HCT116 (cell line): ENCODE data around the gene FXYD1. TPM values are rescaled to one million over a fixed set of nuclear protein-coding genes. Genes with fewer than 3 reads are reported as not detected.

Source experiments
- ATAC-seq: fragments of 200-7000 bp; cut with Tn5 transposase; 2 replicates; pipeline ENCODE4 v1.9.1; 2020; ENCODE audit warnings: mild to moderate bottlenecking, moderate library complexity
- BruUV-seq: library from RNA; stranded (reverse); fragments of 400-500 nt; replicated peaks from 2 replicates; lab custom pipeline; 2021; lab: Mats Ljungman, UMichigan
- CTCF ChIA-PET: fragments of 300-600 bp; sonication (Branson Sonifier 250); formaldehyde crosslinking; loops from one replicate; lab custom pipeline; 2021; ENCODE audit warnings: antibody characterized with exemption; lab: Charles Lee
- POLR2A ChIA-PET: fragments of 300-600, 350-600 bp; sonication (Branson Sonifier 250); formaldehyde crosslinking; loops from one replicate; lab custom pipeline; 2021; ENCODE audit warnings: antibody characterized with exemption; lab: Charles Lee
- RAD21 ChIA-PET, 2 experiments: fragments of 300-600 bp; sonication (Branson Sonifier 250); formaldehyde crosslinking; loops; one replicate each; lab custom pipeline; 2023; ENCODE audit warnings: low total read pairs in 2 of 2; ENCODE audit not compliant: uncharacterized antibody in 2 of 2, unreplicated experiment in 2 of 2, low non-redundant PET in 1 of 2; lab: Charles Lee
- DNase-seq: peaks from one replicate; pipeline ENCODE4 v3.0.0-alpha.2; 2010; ENCODE audit warnings: low read depth, low spot score
- H2AFZ ChIP-seq: fragments of 200-600 bp; shearing (Covaris generic), sonication (generic); 2 replicates; pipeline ENCODE4 v1.6.1; 2017; ENCODE audit warnings: low read depth, mixed run types, mixed read lengths, antibody characterized with exemption, low read length; ENCODE audit not compliant: poor library complexity, severe bottlenecking
- H3K27ac ChIP-seq: 2 replicates; pipeline ENCODE4 v1.5.1; 2012; ENCODE audit warnings: low read depth, low read length
- H3K27me3 ChIP-seq: fragments of 200-600 bp; sonication (generic); 2 replicates; pipeline ENCODE4 v1.6.1; 2016; ENCODE audit warnings: mixed run types, low read length, mixed read lengths; ENCODE audit not compliant: insufficient read depth
- H3K36me3 ChIP-seq, 2 experiments: fragments of 200-500 bp in 1 of 2; fragments of 200-600 bp in 1 of 2; sonication (Bioruptor generic) in 1 of 2; sonication (generic) in 1 of 2; 2 replicates each; pipeline versions ENCODE4 v1.5.1 to v1.6.1; 2014 to 2016; ENCODE audit warnings: low read length in 2 of 2, inconsistent platforms in 1 of 2, mixed read lengths in 1 of 2, mixed run types in 1 of 2; ENCODE audit not compliant: insufficient read depth in 2 of 2, control insufficient read depth in 1 of 2
- H3K4me1 ChIP-seq, 2 experiments: fragments of 200-600 bp in 1 of 2; sonication (generic) in 1 of 2; 2 replicates each; pipeline versions ENCODE4 v1.5.1 to v1.6.1; 2012 to 2017; ENCODE audit warnings: low read length in 2 of 2, inconsistent platforms in 1 of 2, mild to moderate bottlenecking in 1 of 2, mixed read lengths in 1 of 2, mixed run types in 1 of 2, moderate library complexity in 1 of 2; ENCODE audit not compliant: insufficient read depth in 2 of 2, control insufficient read depth in 1 of 2
- H3K4me2 ChIP-seq: fragments of 200-600 bp; sonication (generic); 2 replicates; pipeline ENCODE4 v1.6.1; 2017; ENCODE audit warnings: mixed run types, low read length, mixed read lengths
- H3K4me3 ChIP-seq, 2 experiments: fragments of 200-600 bp in 1 of 2; sonication (generic) in 1 of 2; replicated peaks in 1 of 2; 2 replicates each; pipeline ENCODE4 v1.5.1; 2011 to 2016; ENCODE audit warnings: low read length in 2 of 2, control low read depth in 1 of 2, low read depth in 1 of 2, mild to moderate bottlenecking in 1 of 2, mixed read lengths in 1 of 2, mixed run types in 1 of 2
- H3K79me2 ChIP-seq: fragments of 200-600 bp; sonication (generic); 2 replicates; pipeline ENCODE4 v1.6.1; 2017; ENCODE audit warnings: mild to moderate bottlenecking, mixed run types, low read length, moderate library complexity, mixed read lengths; ENCODE audit not compliant: insufficient read depth
- H3K9ac ChIP-seq: fragments of 200-600 bp; sonication (generic); 2 replicates; pipeline ENCODE4 v1.6.1; 2016; ENCODE audit warnings: low read length, mixed read lengths
- H3K9me2 ChIP-seq: fragments of 200-600 bp; sonication (generic), shearing (Covaris generic); 2 replicates; pipeline ENCODE4 v1.6.1; 2017; ENCODE audit warnings: mixed run types, mild to moderate bottlenecking, moderate library complexity; ENCODE audit not compliant: insufficient read depth
- H3K9me3 ChIP-seq, 2 experiments: fragments of 200-500 bp in 1 of 2; fragments of 200-600 bp in 1 of 2; sonication (Bioruptor generic) in 1 of 2; sonication (generic) in 1 of 2; 2 replicates each; pipeline ENCODE4 v1.6.1; 2014 to 2017; ENCODE audit warnings: low read length in 2 of 2, mixed read lengths in 2 of 2, inconsistent platforms in 1 of 2, low read depth in 1 of 2, mild to moderate bottlenecking in 1 of 2, mixed run types in 1 of 2, moderate library complexity in 1 of 2; ENCODE audit not compliant: control insufficient read depth in 1 of 2, insufficient read depth in 1 of 2
- H4K20me1 ChIP-seq: fragments of 200-600 bp; sonication (generic), shearing (Covaris generic); 2 replicates; pipeline ENCODE4 v1.6.1; 2017; ENCODE audit warnings: mixed run types, mild to moderate bottlenecking, moderate library complexity; ENCODE audit not compliant: insufficient read depth
- CBX3 ChIP-seq: IDR thresholded peaks from 2 replicates; pipeline ENCODE4 v1.6.1; 2012; ENCODE audit warnings: low read depth
- EZH2phosphoT487 ChIP-seq: fragments of 200-600 bp; IDR thresholded peaks from 2 replicates; pipeline ENCODE4 v1.6.1; 2018; ENCODE audit warnings: antibody characterized with exemption, borderline replicate concordance
- FOSL1 ChIP-seq: IDR thresholded peaks from 2 replicates; pipeline ENCODE4 v1.6.1; 2012; ENCODE audit warnings: low read depth
- JUND ChIP-seq: IDR thresholded peaks from 2 replicates; pipeline ENCODE4 v1.6.1; 2012
- RAD21 ChIP-seq: IDR thresholded peaks from 2 replicates; pipeline ENCODE4 v1.6.1; 2012; ENCODE audit warnings: low read depth, mild to moderate bottlenecking
- SIN3A ChIP-seq: IDR thresholded peaks from 2 replicates; pipeline ENCODE4 v1.6.1; 2012; ENCODE audit warnings: low read depth
- SRF ChIP-seq: IDR thresholded peaks from 2 replicates; pipeline ENCODE4 v1.6.1; 2012; ENCODE audit warnings: low read depth
- TCF7L2 ChIP-seq: IDR thresholded peaks from 2 replicates; pipeline ENCODE4 v1.7.0; 2011; ENCODE audit warnings: borderline replicate concordance, inconsistent platforms; ENCODE audit not compliant: insufficient read depth, insufficient read length; ENCODE audit errors: extremely low read depth
- YY1 ChIP-seq: IDR thresholded peaks from 2 replicates; pipeline ENCODE4 v1.6.1; 2011; ENCODE audit warnings: low read length, low read depth, moderate library complexity, mild to moderate bottlenecking; ENCODE audit not compliant: insufficient replicate concordance; ENCODE audit errors: extremely low read depth
- ZFX ChIP-seq: fragments of 450-650 bp; IDR thresholded peaks from 2 replicates; pipeline ENCODE4 v1.6.1; 2017
- intact Hi-C: fragments of 100-400 bp; cut with micrococcal nuclease; formaldehyde crosslinking; loops from 2 replicates; pipeline ENCODE4 v1.10.0; 2022
- total RNA-seq: library from RNA; stranded (reverse); gene quantifications from one replicate; pipeline ENCODE4 v1.2.1, GENCODE V29; 2021; ENCODE audit not compliant: unreplicated experiment
- TF ChIP-seq, protein P1 (sequence below): IDR thresholded peaks from 2 replicates; pipeline ENCODE4 v1.6.1; 2012; ENCODE audit warnings: low read depth
- TF ChIP-seq, protein P2 (sequence below): IDR thresholded peaks from 2 replicates; pipeline ENCODE4 v1.6.1; 2012
- TF ChIP-seq, protein P3 (sequence below), 3 experiments: fragments of 200-600 bp in 1 of 3; sonication (generic) in 1 of 3; IDR thresholded peaks in 2 of 3; conservative IDR thresholded peaks in 1 of 3; 2 replicates each; pipeline ENCODE4 v1.5.1; 2012 to 2017; ENCODE audit warnings: low read depth in 2 of 3, low read length in 2 of 3, antibody characterized with exemption in 1 of 3, borderline replicate concordance in 1 of 3, control low read depth in 1 of 3, mild to moderate bottlenecking in 1 of 3, mixed read lengths in 1 of 3, mixed run types in 1 of 3, moderate library complexity in 1 of 3; ENCODE audit not compliant: insufficient read depth in 1 of 3
- TF ChIP-seq, protein P4 (sequence below): IDR thresholded peaks from 2 replicates; pipeline ENCODE4 v1.6.1; 2012

FXYD1 gene
- total RNA-seq, 1 experiment from 2014 or later, result 7.8 TPM

DNA sequence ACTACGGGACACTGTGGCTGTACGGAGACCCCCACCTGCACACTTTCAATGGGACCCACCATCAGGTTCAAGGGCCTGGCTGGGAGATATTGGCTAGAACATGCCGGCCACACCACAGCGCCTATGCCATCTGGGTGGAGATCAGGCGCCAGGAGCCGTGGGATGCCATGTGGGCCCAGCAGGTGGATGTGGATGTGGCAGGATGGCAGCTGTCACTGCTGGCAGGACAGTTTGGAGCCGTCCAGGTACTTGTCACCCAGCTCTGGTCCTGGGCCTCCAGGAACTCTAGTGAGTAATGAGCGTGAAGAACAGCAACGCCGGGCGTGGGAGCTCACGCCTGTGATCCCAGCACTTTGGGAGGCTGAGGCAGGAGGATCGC lies 38.7 kb upstream of the FXYD1 start:
- no peak overlapping the region for H2AFZ ChIP-seq
- no peaks in the 10 kb centered on the region for H3K79me2 ChIP-seq
- BruUV-seq, result no TSS peak
- POLR2A ChIA-PET, result no interaction called here
- H3K9me2 ChIP-seq, result no peaks in the 10 kb centered on the region
- no peaks in the 10 kb centered on the region for H3K9me3 ChIP-seq
- H3K36me3 ChIP-seq, result no peaks in the 10 kb centered on the region
- CTCF ChIA-PET, result interaction anchor here (1.5 kb wide), 1 partner anchor 41 kb away, joined by 3 read pairs; no protein-coding TSS in a partner anchor
- intact Hi-C loops, result no loop called here
- H3K4me1 ChIP-seq, result no peaks in the 10 kb centered on the region
- H3K27ac ChIP-seq, result no peak overlapping the region
- H4K20me1 ChIP-seq, result no peaks in the 10 kb centered on the region
- no peak overlapping the region for H3K4me3 ChIP-seq
- no peaks in the 10 kb centered on the region for H3K27me3 ChIP-seq
- no peak for DNase-seq
- TF ChIP-seq JUND, result no peak
- no peak for TF ChIP-seq RAD21
- TF ChIP-seq FOSL1, result no peak
- no peak for TF ChIP-seq CBX3
- TF ChIP-seq, protein P1, sequence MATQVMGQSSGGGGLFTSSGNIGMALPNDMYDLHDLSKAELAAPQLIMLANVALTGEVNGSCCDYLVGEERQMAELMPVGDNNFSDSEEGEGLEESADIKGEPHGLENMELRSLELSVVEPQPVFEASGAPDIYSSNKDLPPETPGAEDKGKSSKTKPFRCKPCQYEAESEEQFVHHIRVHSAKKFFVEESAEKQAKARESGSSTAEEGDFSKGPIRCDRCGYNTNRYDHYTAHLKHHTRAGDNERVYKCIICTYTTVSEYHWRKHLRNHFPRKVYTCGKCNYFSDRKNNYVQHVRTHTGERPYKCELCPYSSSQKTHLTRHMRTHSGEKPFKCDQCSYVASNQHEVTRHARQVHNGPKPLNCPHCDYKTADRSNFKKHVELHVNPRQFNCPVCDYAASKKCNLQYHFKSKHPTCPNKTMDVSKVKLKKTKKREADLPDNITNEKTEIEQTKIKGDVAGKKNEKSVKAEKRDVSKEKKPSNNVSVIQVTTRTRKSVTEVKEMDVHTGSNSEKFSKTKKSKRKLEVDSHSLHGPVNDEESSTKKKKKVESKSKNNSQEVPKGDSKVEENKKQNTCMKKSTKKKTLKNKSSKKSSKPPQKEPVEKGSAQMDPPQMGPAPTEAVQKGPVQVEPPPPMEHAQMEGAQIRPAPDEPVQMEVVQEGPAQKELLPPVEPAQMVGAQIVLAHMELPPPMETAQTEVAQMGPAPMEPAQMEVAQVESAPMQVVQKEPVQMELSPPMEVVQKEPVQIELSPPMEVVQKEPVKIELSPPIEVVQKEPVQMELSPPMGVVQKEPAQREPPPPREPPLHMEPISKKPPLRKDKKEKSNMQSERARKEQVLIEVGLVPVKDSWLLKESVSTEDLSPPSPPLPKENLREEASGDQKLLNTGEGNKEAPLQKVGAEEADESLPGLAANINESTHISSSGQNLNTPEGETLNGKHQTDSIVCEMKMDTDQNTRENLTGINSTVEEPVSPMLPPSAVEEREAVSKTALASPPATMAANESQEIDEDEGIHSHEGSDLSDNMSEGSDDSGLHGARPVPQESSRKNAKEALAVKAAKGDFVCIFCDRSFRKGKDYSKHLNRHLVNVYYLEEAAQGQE, result no peak
- TF ChIP-seq, protein P2, sequence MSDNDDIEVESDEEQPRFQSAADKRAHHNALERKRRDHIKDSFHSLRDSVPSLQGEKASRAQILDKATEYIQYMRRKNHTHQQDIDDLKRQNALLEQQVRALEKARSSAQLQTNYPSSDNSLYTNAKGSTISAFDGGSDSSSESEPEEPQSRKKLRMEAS, result no peak
- TF ChIP-seq YY1, result no peak
- TF ChIP-seq, protein P3, sequence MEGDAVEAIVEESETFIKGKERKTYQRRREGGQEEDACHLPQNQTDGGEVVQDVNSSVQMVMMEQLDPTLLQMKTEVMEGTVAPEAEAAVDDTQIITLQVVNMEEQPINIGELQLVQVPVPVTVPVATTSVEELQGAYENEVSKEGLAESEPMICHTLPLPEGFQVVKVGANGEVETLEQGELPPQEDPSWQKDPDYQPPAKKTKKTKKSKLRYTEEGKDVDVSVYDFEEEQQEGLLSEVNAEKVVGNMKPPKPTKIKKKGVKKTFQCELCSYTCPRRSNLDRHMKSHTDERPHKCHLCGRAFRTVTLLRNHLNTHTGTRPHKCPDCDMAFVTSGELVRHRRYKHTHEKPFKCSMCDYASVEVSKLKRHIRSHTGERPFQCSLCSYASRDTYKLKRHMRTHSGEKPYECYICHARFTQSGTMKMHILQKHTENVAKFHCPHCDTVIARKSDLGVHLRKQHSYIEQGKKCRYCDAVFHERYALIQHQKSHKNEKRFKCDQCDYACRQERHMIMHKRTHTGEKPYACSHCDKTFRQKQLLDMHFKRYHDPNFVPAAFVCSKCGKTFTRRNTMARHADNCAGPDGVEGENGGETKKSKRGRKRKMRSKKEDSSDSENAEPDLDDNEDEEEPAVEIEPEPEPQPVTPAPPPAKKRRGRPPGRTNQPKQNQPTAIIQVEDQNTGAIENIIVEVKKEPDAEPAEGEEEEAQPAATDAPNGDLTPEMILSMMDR (IDR thresholded peaks at IDR 0.05 in 2 of 3, conservative IDR thresholded peaks at IDR 0.05 in 1 of 3; ENCODE audit: borderline replicate concordance in 1 of 3, insufficient read depth in 1 of 3, low read depth in 2 of 3, low read length in 2 of 3), result no peak
- no peak for TF ChIP-seq ZFX
- TF ChIP-seq, protein P4, sequence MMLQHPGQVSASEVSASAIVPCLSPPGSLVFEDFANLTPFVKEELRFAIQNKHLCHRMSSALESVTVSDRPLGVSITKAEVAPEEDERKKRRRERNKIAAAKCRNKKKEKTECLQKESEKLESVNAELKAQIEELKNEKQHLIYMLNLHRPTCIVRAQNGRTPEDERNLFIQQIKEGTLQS, result no peak
- TF ChIP-seq SRF, result no peak
- no peak for TF ChIP-seq EZH2phosphoT487
- TF ChIP-seq SIN3A, result no peak
- no peak for TF ChIP-seq TCF7L2
- TF ChIP-seq, all 23 proteins: peak for 0
- RAD21 ChIA-PET, result no interaction called here
- no peak for ATAC-seq
- no peak overlapping the region for H3K9ac ChIP-seq
- no peak overlapping the region for H3K4me2 ChIP-seq
